OCI-LY1 (cell line): ENCODE data around the gene RHOJ.

Experiments used
- H2AFZ ChIP-seq: fragments of 200-600 bp; sonication (generic), shearing (Covaris generic); 2 replicates; pipeline ENCODE4 v1.6.0; 2014; ENCODE audit warnings: antibody characterized with exemption, mild to moderate bottlenecking, low read length
- H3F3A ChIP-seq: fragments of 200-600 bp; sonication (generic), shearing (Covaris generic); 2 replicates; pipeline ENCODE4 v1.6.0; 2014; ENCODE audit warnings: mild to moderate bottlenecking, antibody characterized with exemption, low read length, moderate library complexity; ENCODE audit not compliant: insufficient read depth
- H3K27ac ChIP-seq: fragments of 200-600 bp; sonication (generic); 2 replicates; pipeline ENCODE4 v1.5.1; 2014; ENCODE audit warnings: low read length, mixed run types, mild to moderate bottlenecking, low read depth; ENCODE audit not compliant: poor library complexity, severe bottlenecking
- H3K27me3 ChIP-seq: fragments of 200-600 bp; sonication (generic); 2 replicates; pipeline ENCODE4 v1.6.0; 2014; ENCODE audit warnings: antibody characterized with exemption, mild to moderate bottlenecking, low read length, moderate library complexity; ENCODE audit not compliant: insufficient read depth
- H3K36me3 ChIP-seq: fragments of 200-600 bp; sonication (generic); 2 replicates; pipeline ENCODE4 v1.6.1; 2014; ENCODE audit warnings: mild to moderate bottlenecking, antibody characterized with exemption, low read length, moderate library complexity, mixed read lengths; ENCODE audit not compliant: insufficient read depth
- H3K4me1 ChIP-seq: fragments of 200-600 bp; sonication (generic); 2 replicates; pipeline ENCODE4 v1.5.1; 2014; ENCODE audit warnings: mild to moderate bottlenecking, low read length, moderate library complexity; ENCODE audit not compliant: insufficient read depth, severe bottlenecking
- H3K4me2 ChIP-seq: fragments of 200-600 bp; sonication (generic), shearing (Covaris generic); 2 replicates; pipeline ENCODE4 v1.6.1; 2014; ENCODE audit warnings: low read length
- H3K4me3 ChIP-seq: fragments of 200-600 bp; sonication (generic); 2 replicates; pipeline ENCODE4 v1.5.1; 2014; ENCODE audit warnings: low read length, low read depth, mild to moderate bottlenecking, mixed read lengths; ENCODE audit not compliant: poor library complexity, severe bottlenecking
- H3K79me2 ChIP-seq: fragments of 200-600 bp; shearing (Covaris generic); 2 replicates; pipeline ENCODE4 v1.6.1; 2016; ENCODE audit warnings: mixed run types, low read length, mixed read lengths; ENCODE audit not compliant: insufficient read depth
- H3K9ac ChIP-seq: fragments of 200-600 bp; sonication (generic), shearing (Covaris generic); 2 replicates; pipeline ENCODE4 v1.6.1; 2014; ENCODE audit warnings: mild to moderate bottlenecking, low read length, mixed read lengths
- H3K9me2 ChIP-seq: fragments of 200-600 bp; sonication (generic), shearing (Covaris generic); 2 replicates; pipeline ENCODE4 v1.6.1; 2014; ENCODE audit warnings: low read depth, mild to moderate bottlenecking, low read length, mixed read lengths
- H3K9me3 ChIP-seq: fragments of 200-600 bp; shearing (Covaris generic); 2 replicates; pipeline ENCODE4 v1.6.1; 2014; ENCODE audit warnings: low read length, mixed read lengths
- H4K20me1 ChIP-seq: fragments of 200-600 bp; sonication (generic), shearing (Covaris generic); 2 replicates; pipeline ENCODE4 v1.6.0; 2016; ENCODE audit warnings: mild to moderate bottlenecking, low read length; ENCODE audit not compliant: insufficient read depth
- CTCF ChIP-seq: fragments of 200-600 bp; sonication (generic), shearing (Covaris generic); IDR thresholded peaks from 2 replicates; pipeline ENCODE4 v1.5.1; 2017; ENCODE audit warnings: mild to moderate bottlenecking, antibody characterized with exemption, low read length, moderate library complexity, mixed read lengths
- EZH2 ChIP-seq: fragments of 200-600 bp; sonication (generic), shearing (Covaris generic); IDR thresholded peaks from 2 replicates; pipeline ENCODE4 v1.8.0; 2017; ENCODE audit warnings: borderline replicate concordance, mixed run types, mild to moderate bottlenecking, antibody characterized with exemption, low read length, moderate library complexity, mixed read lengths

The RHOJ gene

GRCh38 chr14:63174760-63175191 is 29.5 kb upstream of the RHOJ start:
- Histone ChIP-seq H3K36me3 (no peaks in the 10 kb centered on the region), H3K4me2 (no peak overlapping the region), H3K27me3 (no peaks in the 10 kb centered on the region), H2AFZ (no peak overlapping the region), H3F3A (no peaks in the 10 kb centered on the region), H3K9me2 (no peaks in the 10 kb centered on the region), H3K4me1 (no peaks in the 10 kb centered on the region), H3K79me2 (no peaks in the 10 kb centered on the region), H3K9ac (no peak overlapping the region), H3K4me3 (no peak overlapping the region), H4K20me1 (no peaks in the 10 kb centered on the region), H3K27ac (no peak overlapping the region), H3K9me3 (no peaks in the 10 kb centered on the region)
- TF ChIP-seq EZH2, result no peak
- TF ChIP-seq CTCF, result peak; percentile 72

GRCh38 chr14:63175531-63175930 is 28.7 kb upstream of the RHOJ start:
- Histone ChIP-seq H3K4me3 (no peak overlapping the region), H3K9ac (no peak overlapping the region), H3K4me1 (no peaks in the 10 kb centered on the region), H3K4me2 (no peak overlapping the region), H3K27ac (no peak overlapping the region), H3K9me2 (no peaks in the 10 kb centered on the region), H3K27me3 (no peaks in the 10 kb centered on the region), H2AFZ (no peak overlapping the region), H3K36me3 (no peaks in the 10 kb centered on the region), H3F3A (no peaks in the 10 kb centered on the region), H4K20me1 (no peaks in the 10 kb centered on the region), H3K9me3 (no peaks in the 10 kb centered on the region), H3K79me2 (no peaks in the 10 kb centered on the region)
- TF ChIP-seq CTCF (no peak), EZH2 (no peak)

- H3K4me2 ChIP-seq, result no peak overlapping the region
- no peak overlapping the region for H2AFZ ChIP-seq
- no peaks in the 10 kb centered on the region for H3K79me2 ChIP-seq
- H3F3A ChIP-seq, result no peaks in the 10 kb centered on the region
- H3K9me3 ChIP-seq, result no peaks in the 10 kb centered on the region
- no peak overlapping the region for H3K4me3 ChIP-seq
- H3K36me3 ChIP-seq, result no peaks in the 10 kb centered on the region
- no peak overlapping the region for H3K27ac ChIP-seq
- no peaks in the 10 kb centered on the region for H3K4me1 ChIP-seq
- H3K9me2 ChIP-seq, result no peaks in the 10 kb centered on the region
- no peaks in the 10 kb centered on the region for H4K20me1 ChIP-seq
- TF ChIP-seq EZH2 (no peak), CTCF (no peak)
- no peaks in the 10 kb centered on the region; the same call in 1 of the 2 replicates for H3K27me3 ChIP-seq
- H3K9ac ChIP-seq, result no peak overlapping the region
Observed at GRCh38 chr14:63178912-63179311, 25.3 kb upstream of the RHOJ start.
